ENCODE results near the gene CDH9. TPM values are rescaled to one million over a fixed set of nuclear protein-coding genes. Genes with fewer than 3 reads are reported as not detected.

CDH9 gene
- total and polyA plus RNA-seq, 4 donors = not detected

GRCh38 chr5:26881901-26882300 is 156.5 kb downstream of the CDH9 start:
- peaks cover 0 to 4% (median 0%) of the 10 kb centered on the region in 3 donors for H3K27me3 ChIP-seq (ENCODE audit: control insufficient read depth in 3 of 3, insufficient read depth in 3 of 3, low read length in 2 of 3)
- no peak overlapping the region for H3K9ac ChIP-seq (ENCODE audit: insufficient read depth in 1 of 2, low read length in 2 of 2)
- no peaks in the 10 kb centered on the region for H3K4me1 ChIP-seq (ENCODE audit: control insufficient read depth in 5 of 5, insufficient read depth in 5 of 5, low read length in 5 of 5)
- H3K27ac ChIP-seq (ENCODE audit: low read depth in 1 of 2, low read length in 1 of 2) = no peak overlapping the region
- 44 to 47% methylated on average over 2 of the region's 2 CpGs for WGBS, 2 donors
- TF ChIP-seq CTCF (IDR thresholded peaks at IDR 0.05; ENCODE audit: control extremely low read depth, extremely low read depth) = no peak
- H3K9me3 ChIP-seq (ENCODE audit: control insufficient read depth in 4 of 4, insufficient read depth in 3 of 4, low read length in 3 of 4) = peaks cover 0 to 2% (median 0%) of the 10 kb centered on the region in 4 donors
- ATAC-seq (ENCODE audit: insufficient read depth, low FRiP score) = no peak
- DNase-seq = no peak
- H3K36me3 ChIP-seq (ENCODE audit: control insufficient read depth in 4 of 4, insufficient read depth in 4 of 4, low read length in 4 of 4) = no peaks in the 10 kb centered on the region
- no peak overlapping the region for H3K4me3 ChIP-seq

- H3K4me3 ChIP-seq = no peak overlapping the region
- no peak overlapping the region for H3K27ac ChIP-seq (ENCODE audit: low read depth in 1 of 2, low read length in 1 of 2)
- WGBS, 2 donors = 81 to 85% methylated on average over 4 of the region's 4 CpGs
- H3K9ac ChIP-seq (ENCODE audit: insufficient read depth in 1 of 2, low read length in 2 of 2) = no peak overlapping the region
- H3K27me3 ChIP-seq (ENCODE audit: control insufficient read depth in 3 of 3, insufficient read depth in 3 of 3, low read length in 2 of 3) = peaks cover 0 to 2% (median 0%) of the 10 kb centered on the region in 3 donors
- TF ChIP-seq CTCF (IDR thresholded peaks at IDR 0.05; ENCODE audit: control extremely low read depth, extremely low read depth) = no peak
- peaks cover 0 to 2% (median 0%) of the 10 kb centered on the region in 4 donors for H3K9me3 ChIP-seq (ENCODE audit: control insufficient read depth in 4 of 4, insufficient read depth in 3 of 4, low read length in 3 of 4)
- ATAC-seq (ENCODE audit: insufficient read depth, low FRiP score) (no peak), DNase-seq (no peak)
- no peaks in the 10 kb centered on the region for H3K4me1 ChIP-seq (ENCODE audit: control insufficient read depth in 5 of 5, insufficient read depth in 5 of 5, low read length in 5 of 5)
- H3K36me3 ChIP-seq (ENCODE audit: control insufficient read depth in 4 of 4, insufficient read depth in 4 of 4, low read length in 4 of 4) = no peaks in the 10 kb centered on the region
Measured at GRCh38 chr5:26877154-26877553, 161.2 kb downstream of the CDH9 start.

- TF ChIP-seq CTCF (IDR thresholded peaks at IDR 0.05; ENCODE audit: control extremely low read depth, extremely low read depth) = no peak
- DNase-seq (no peak), ATAC-seq (ENCODE audit: insufficient read depth, low FRiP score) (no peak)
- Histone ChIP-seq H3K27me3 (ENCODE audit: control insufficient read depth in 3 of 3, insufficient read depth in 3 of 3, low read length in 2 of 3) (peaks cover 0 to 2% (median 0%) of the 10 kb centered on the region in 3 donors), H3K9ac (ENCODE audit: insufficient read depth in 1 of 2, low read length in 2 of 2) (no peak overlapping the region), H3K4me3 (no peak overlapping the region), H3K27ac (ENCODE audit: low read depth in 1 of 2, low read length in 1 of 2) (no peak overlapping the region), H3K4me1 (ENCODE audit: control insufficient read depth in 5 of 5, insufficient read depth in 5 of 5, low read length in 5 of 5) (no peaks in the 10 kb centered on the region), H3K9me3 (ENCODE audit: control insufficient read depth in 4 of 4, insufficient read depth in 3 of 4, low read length in 3 of 4) (peaks cover 0 to 2% (median 0%) of the 10 kb centered on the region in 4 donors), H3K36me3 (ENCODE audit: control insufficient read depth in 4 of 4, insufficient read depth in 4 of 4, low read length in 4 of 4) (no peaks in the 10 kb centered on the region)
- 77 to 78% methylated on average over 3 of the region's 3 CpGs for WGBS, 2 donors
Measured at GRCh38 chr5:26872337-26872736, 166.0 kb downstream of the CDH9 start.

GRCh38 chr5:26869781-26870180 is 168.6 kb downstream of the CDH9 start:
- Histone ChIP-seq H3K4me1 (ENCODE audit: control insufficient read depth in 5 of 5, insufficient read depth in 5 of 5, low read length in 5 of 5) (no peaks in the 10 kb centered on the region), H3K9me3 (ENCODE audit: control insufficient read depth in 4 of 4, insufficient read depth in 3 of 4, low read length in 3 of 4) (peaks cover 0 to 4% (median 0%) of the 10 kb centered on the region in 4 donors), H3K36me3 (ENCODE audit: control insufficient read depth in 4 of 4, insufficient read depth in 4 of 4, low read length in 4 of 4) (no peaks in the 10 kb centered on the region), H3K9ac (ENCODE audit: insufficient read depth in 1 of 2, low read length in 2 of 2) (no peak overlapping the region), H3K27ac (ENCODE audit: low read depth in 1 of 2, low read length in 1 of 2) (no peak overlapping the region), H3K4me3 (no peak overlapping the region), H3K27me3 (ENCODE audit: control insufficient read depth in 3 of 3, insufficient read depth in 3 of 3, low read length in 2 of 3) (peaks cover 0 to 2% (median 0%) of the 10 kb centered on the region in 3 donors)
- 86 to 94% methylated on average over 1 of the region's 1 CpG for WGBS, 2 donors
- no peak for ATAC-seq (ENCODE audit: insufficient read depth, low FRiP score)
- no peak for TF ChIP-seq CTCF (IDR thresholded peaks at IDR 0.05; ENCODE audit: control extremely low read depth, extremely low read depth)
- no peak for DNase-seq
